HCT116 (cell line): ENCODE results near the gene DNMT1. TPM values are rescaled to one million over a fixed set of nuclear protein-coding genes. Genes with fewer than 3 reads are reported as not detected.

Source experiments
- ATAC-seq: fragments of 200-7000 bp; cut with Tn5 transposase; 2 replicates; pipeline ENCODE4 v1.9.1; 2020; ENCODE audit warnings: mild to moderate bottlenecking, moderate library complexity
- BruUV-seq: library from RNA; stranded (reverse); fragments of 400-500 nt; replicated peaks from 2 replicates; lab custom pipeline; 2021; lab: Mats Ljungman, UMichigan
- CTCF ChIA-PET: fragments of 300-600 bp; sonication (Branson Sonifier 250); formaldehyde crosslinking; loops from one replicate; lab custom pipeline; 2021; ENCODE audit warnings: antibody characterized with exemption; lab: Charles Lee
- POLR2A ChIA-PET: fragments of 300-600, 350-600 bp; sonication (Branson Sonifier 250); formaldehyde crosslinking; loops from one replicate; lab custom pipeline; 2021; ENCODE audit warnings: antibody characterized with exemption; lab: Charles Lee
- RAD21 ChIA-PET, 2 experiments: fragments of 300-600 bp; sonication (Branson Sonifier 250); formaldehyde crosslinking; loops; one replicate each; lab custom pipeline; 2023; ENCODE audit warnings: low total read pairs in 2 of 2; ENCODE audit not compliant: uncharacterized antibody in 2 of 2, unreplicated experiment in 2 of 2, low non-redundant PET in 1 of 2; lab: Charles Lee
- DNase-seq: peaks from one replicate; pipeline ENCODE4 v3.0.0-alpha.2; 2010; ENCODE audit warnings: low read depth, low spot score
- H2AFZ ChIP-seq: fragments of 200-600 bp; shearing (Covaris generic), sonication (generic); 2 replicates; pipeline ENCODE4 v1.6.1; 2017; ENCODE audit warnings: low read depth, mixed run types, mixed read lengths, antibody characterized with exemption, low read length; ENCODE audit not compliant: poor library complexity, severe bottlenecking
- H3K27ac ChIP-seq: 2 replicates; pipeline ENCODE4 v1.5.1; 2012; ENCODE audit warnings: low read depth, low read length
- H3K27me3 ChIP-seq: fragments of 200-600 bp; sonication (generic); 2 replicates; pipeline ENCODE4 v1.6.1; 2016; ENCODE audit warnings: mixed run types, low read length, mixed read lengths; ENCODE audit not compliant: insufficient read depth
- H3K36me3 ChIP-seq, 2 experiments: fragments of 200-500 bp in 1 of 2; fragments of 200-600 bp in 1 of 2; sonication (Bioruptor generic) in 1 of 2; sonication (generic) in 1 of 2; 2 replicates each; pipeline versions ENCODE4 v1.5.1 to v1.6.1; 2014 to 2016; ENCODE audit warnings: low read length in 2 of 2, inconsistent platforms in 1 of 2, mixed read lengths in 1 of 2, mixed run types in 1 of 2; ENCODE audit not compliant: insufficient read depth in 2 of 2, control insufficient read depth in 1 of 2
- H3K4me1 ChIP-seq, 2 experiments: fragments of 200-600 bp in 1 of 2; sonication (generic) in 1 of 2; 2 replicates each; pipeline versions ENCODE4 v1.5.1 to v1.6.1; 2012 to 2017; ENCODE audit warnings: low read length in 2 of 2, inconsistent platforms in 1 of 2, mild to moderate bottlenecking in 1 of 2, mixed read lengths in 1 of 2, mixed run types in 1 of 2, moderate library complexity in 1 of 2; ENCODE audit not compliant: insufficient read depth in 2 of 2, control insufficient read depth in 1 of 2
- H3K4me2 ChIP-seq: fragments of 200-600 bp; sonication (generic); 2 replicates; pipeline ENCODE4 v1.6.1; 2017; ENCODE audit warnings: mixed run types, low read length, mixed read lengths
- H3K4me3 ChIP-seq, 2 experiments: fragments of 200-600 bp in 1 of 2; sonication (generic) in 1 of 2; replicated peaks in 1 of 2; 2 replicates each; pipeline ENCODE4 v1.5.1; 2011 to 2016; ENCODE audit warnings: low read length in 2 of 2, control low read depth in 1 of 2, low read depth in 1 of 2, mild to moderate bottlenecking in 1 of 2, mixed read lengths in 1 of 2, mixed run types in 1 of 2
- H3K79me2 ChIP-seq: fragments of 200-600 bp; sonication (generic); 2 replicates; pipeline ENCODE4 v1.6.1; 2017; ENCODE audit warnings: mild to moderate bottlenecking, mixed run types, low read length, moderate library complexity, mixed read lengths; ENCODE audit not compliant: insufficient read depth
- H3K9ac ChIP-seq: fragments of 200-600 bp; sonication (generic); 2 replicates; pipeline ENCODE4 v1.6.1; 2016; ENCODE audit warnings: low read length, mixed read lengths
- H3K9me2 ChIP-seq: fragments of 200-600 bp; sonication (generic), shearing (Covaris generic); 2 replicates; pipeline ENCODE4 v1.6.1; 2017; ENCODE audit warnings: mixed run types, mild to moderate bottlenecking, moderate library complexity; ENCODE audit not compliant: insufficient read depth
- H3K9me3 ChIP-seq, 2 experiments: fragments of 200-500 bp in 1 of 2; fragments of 200-600 bp in 1 of 2; sonication (Bioruptor generic) in 1 of 2; sonication (generic) in 1 of 2; 2 replicates each; pipeline ENCODE4 v1.6.1; 2014 to 2017; ENCODE audit warnings: low read length in 2 of 2, mixed read lengths in 2 of 2, inconsistent platforms in 1 of 2, low read depth in 1 of 2, mild to moderate bottlenecking in 1 of 2, mixed run types in 1 of 2, moderate library complexity in 1 of 2; ENCODE audit not compliant: control insufficient read depth in 1 of 2, insufficient read depth in 1 of 2
- H4K20me1 ChIP-seq: fragments of 200-600 bp; sonication (generic), shearing (Covaris generic); 2 replicates; pipeline ENCODE4 v1.6.1; 2017; ENCODE audit warnings: mixed run types, mild to moderate bottlenecking, moderate library complexity; ENCODE audit not compliant: insufficient read depth
- CBX3 ChIP-seq: IDR thresholded peaks from 2 replicates; pipeline ENCODE4 v1.6.1; 2012; ENCODE audit warnings: low read depth
- CEBPB ChIP-seq: IDR thresholded peaks from 2 replicates; pipeline ENCODE4 v1.6.1; 2012; ENCODE audit warnings: low read depth
- ELF1 ChIP-seq: IDR thresholded peaks from 2 replicates; pipeline ENCODE4 v1.6.1; 2012; ENCODE audit warnings: low read depth, borderline replicate concordance
- EZH2phosphoT487 ChIP-seq: fragments of 200-600 bp; IDR thresholded peaks from 2 replicates; pipeline ENCODE4 v1.6.1; 2018; ENCODE audit warnings: antibody characterized with exemption, borderline replicate concordance
- JUND ChIP-seq: IDR thresholded peaks from 2 replicates; pipeline ENCODE4 v1.6.1; 2012
- POLR2A ChIP-seq: IDR thresholded peaks from 2 replicates; pipeline ENCODE4 v1.7.0; 2011; ENCODE audit warnings: borderline replicate concordance; ENCODE audit not compliant: insufficient read depth, insufficient read length; ENCODE audit errors: extremely low read depth
- SIN3A ChIP-seq: IDR thresholded peaks from 2 replicates; pipeline ENCODE4 v1.6.1; 2012; ENCODE audit warnings: low read depth
- SP1 ChIP-seq: IDR thresholded peaks from 2 replicates; pipeline ENCODE4 v1.6.1; 2012; ENCODE audit warnings: low read depth
- YY1 ChIP-seq: IDR thresholded peaks from 2 replicates; pipeline ENCODE4 v1.6.1; 2011; ENCODE audit warnings: low read length, low read depth, moderate library complexity, mild to moderate bottlenecking; ENCODE audit not compliant: insufficient replicate concordance; ENCODE audit errors: extremely low read depth
- ZFX ChIP-seq: fragments of 450-650 bp; IDR thresholded peaks from 2 replicates; pipeline ENCODE4 v1.6.1; 2017
- ZNF274 ChIP-seq: fragments of 200-500 bp; sonication (Bioruptor generic); IDR thresholded peaks from 2 replicates; pipeline ENCODE4 v1.6.1; 2014; ENCODE audit warnings: mild to moderate bottlenecking, low read depth, low read length, inconsistent platforms
- intact Hi-C: fragments of 100-400 bp; cut with micrococcal nuclease; formaldehyde crosslinking; loops from 2 replicates; pipeline ENCODE4 v1.10.0; 2022
- total RNA-seq: library from RNA; stranded (reverse); gene quantifications from one replicate; pipeline ENCODE4 v1.2.1, GENCODE V29; 2021; ENCODE audit not compliant: unreplicated experiment
- TF ChIP-seq, protein P1 (sequence below): IDR thresholded peaks from 2 replicates; pipeline ENCODE4 v1.6.1; 2012
- TF ChIP-seq, protein P2 (sequence below), 3 experiments: fragments of 200-600 bp in 1 of 3; sonication (generic) in 1 of 3; IDR thresholded peaks in 2 of 3; conservative IDR thresholded peaks in 1 of 3; 2 replicates each; pipeline ENCODE4 v1.5.1; 2012 to 2017; ENCODE audit warnings: low read depth in 2 of 3, low read length in 2 of 3, antibody characterized with exemption in 1 of 3, borderline replicate concordance in 1 of 3, control low read depth in 1 of 3, mild to moderate bottlenecking in 1 of 3, mixed read lengths in 1 of 3, mixed run types in 1 of 3, moderate library complexity in 1 of 3; ENCODE audit not compliant: insufficient read depth in 1 of 3

The DNMT1 gene
- total RNA-seq, 1 experiment from 2014 or later: 235 TPM

DNA sequence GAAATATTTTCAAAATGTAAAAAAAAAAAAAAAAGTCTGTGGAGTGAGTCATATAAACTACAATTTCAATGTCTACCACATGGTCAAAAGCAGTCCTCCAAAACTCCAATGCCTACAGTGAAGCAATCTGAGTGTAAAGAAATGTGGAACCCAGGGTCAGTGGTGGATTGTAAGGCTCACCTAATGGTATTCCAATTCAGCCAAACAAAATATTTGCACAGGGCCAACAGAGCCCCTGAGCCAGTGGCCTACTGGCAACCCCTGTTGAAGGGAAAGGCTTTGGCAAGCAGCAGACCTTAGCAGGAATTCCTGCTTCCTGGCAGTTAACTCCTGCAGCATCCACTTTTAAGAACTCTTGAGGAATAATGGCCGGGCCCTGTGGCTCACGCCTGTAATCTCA is 3.4 kb downstream of the DNMT1 start:
- Histone ChIP-seq H3K9me2 (no peaks in the 10 kb centered on the region), H3K4me1 (peaks cover 11 to 16% of the 10 kb centered on the region in 2 experiments; a peak in 2 of 4 replicates), H3K79me2 (peaks cover 81% of the 10 kb centered on the region), H3K9ac (no peak overlapping the region), H3K4me2 (no peak overlapping the region), H3K36me3 (peaks cover 9 to 23% of the 10 kb centered on the region in 2 experiments; a peak in 3 of 4 replicates), H4K20me1 (peaks cover 23% of the 10 kb centered on the region; the same call in 1 of the 2 replicates), H2AFZ (no peak overlapping the region), H3K4me3 (no peak overlapping the region), H3K27ac (no peak overlapping the region), H3K9me3 (no peaks in the 10 kb centered on the region), H3K27me3 (no peaks in the 10 kb centered on the region)
- ChIA-PET POLR2A (no interaction called here), RAD21 (no interaction called here), CTCF (no interaction called here)
- intact Hi-C loops: no loop called here
- no peak for TF ChIP-seq POLR2A
- TF ChIP-seq SIN3A: no peak
- TF ChIP-seq JUND: no peak
- TF ChIP-seq EZH2phosphoT487: no peak
- TF ChIP-seq YY1: no peak
- TF ChIP-seq ZNF274: no peak
- TF ChIP-seq SP1: no peak
- TF ChIP-seq, protein P1, sequence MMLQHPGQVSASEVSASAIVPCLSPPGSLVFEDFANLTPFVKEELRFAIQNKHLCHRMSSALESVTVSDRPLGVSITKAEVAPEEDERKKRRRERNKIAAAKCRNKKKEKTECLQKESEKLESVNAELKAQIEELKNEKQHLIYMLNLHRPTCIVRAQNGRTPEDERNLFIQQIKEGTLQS: no peak
- TF ChIP-seq, protein P2, sequence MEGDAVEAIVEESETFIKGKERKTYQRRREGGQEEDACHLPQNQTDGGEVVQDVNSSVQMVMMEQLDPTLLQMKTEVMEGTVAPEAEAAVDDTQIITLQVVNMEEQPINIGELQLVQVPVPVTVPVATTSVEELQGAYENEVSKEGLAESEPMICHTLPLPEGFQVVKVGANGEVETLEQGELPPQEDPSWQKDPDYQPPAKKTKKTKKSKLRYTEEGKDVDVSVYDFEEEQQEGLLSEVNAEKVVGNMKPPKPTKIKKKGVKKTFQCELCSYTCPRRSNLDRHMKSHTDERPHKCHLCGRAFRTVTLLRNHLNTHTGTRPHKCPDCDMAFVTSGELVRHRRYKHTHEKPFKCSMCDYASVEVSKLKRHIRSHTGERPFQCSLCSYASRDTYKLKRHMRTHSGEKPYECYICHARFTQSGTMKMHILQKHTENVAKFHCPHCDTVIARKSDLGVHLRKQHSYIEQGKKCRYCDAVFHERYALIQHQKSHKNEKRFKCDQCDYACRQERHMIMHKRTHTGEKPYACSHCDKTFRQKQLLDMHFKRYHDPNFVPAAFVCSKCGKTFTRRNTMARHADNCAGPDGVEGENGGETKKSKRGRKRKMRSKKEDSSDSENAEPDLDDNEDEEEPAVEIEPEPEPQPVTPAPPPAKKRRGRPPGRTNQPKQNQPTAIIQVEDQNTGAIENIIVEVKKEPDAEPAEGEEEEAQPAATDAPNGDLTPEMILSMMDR (IDR thresholded peaks at IDR 0.05 in 2 of 3, conservative IDR thresholded peaks at IDR 0.05 in 1 of 3; ENCODE audit: borderline replicate concordance in 1 of 3, insufficient read depth in 1 of 3, low read depth in 2 of 3, low read length in 2 of 3): no peak
- no peak for TF ChIP-seq ZFX
- TF ChIP-seq ELF1: no peak
- no peak for TF ChIP-seq CBX3
- TF ChIP-seq CEBPB: no peak
- BruUV-seq: no TSS peak
- DNase-seq: no peak
- ATAC-seq: no peak
